Peyer's patch (tissue), 4 donors: Measurements from ENCODE around the gene ANKH.

Source experiments
- POLR2A ChIP-seq, 2 donors: fragments of 450-650 bp; IDR thresholded peaks; one replicate each; pipeline ENCODE4 v1.5.1; 2017; ENCODE audit warnings: antibody characterized with exemption in 2 of 2, mild to moderate bottlenecking in 2 of 2, moderate library complexity in 2 of 2
- TF ChIP-seq, protein P1 (sequence below), 6 experiments: fragments of 450-650 bp in 4 of 6; fragments of 200-600 bp in 2 of 6; sonication (generic) in 1 of 6; IDR thresholded peaks; one replicate each; pipeline ENCODE4 v1.5.1; 2017 to 2019; ENCODE audit warnings: antibody characterized with exemption in 6 of 6, mild to moderate bottlenecking in 3 of 6, moderate library complexity in 1 of 6

- TF ChIP-seq, protein P1, sequence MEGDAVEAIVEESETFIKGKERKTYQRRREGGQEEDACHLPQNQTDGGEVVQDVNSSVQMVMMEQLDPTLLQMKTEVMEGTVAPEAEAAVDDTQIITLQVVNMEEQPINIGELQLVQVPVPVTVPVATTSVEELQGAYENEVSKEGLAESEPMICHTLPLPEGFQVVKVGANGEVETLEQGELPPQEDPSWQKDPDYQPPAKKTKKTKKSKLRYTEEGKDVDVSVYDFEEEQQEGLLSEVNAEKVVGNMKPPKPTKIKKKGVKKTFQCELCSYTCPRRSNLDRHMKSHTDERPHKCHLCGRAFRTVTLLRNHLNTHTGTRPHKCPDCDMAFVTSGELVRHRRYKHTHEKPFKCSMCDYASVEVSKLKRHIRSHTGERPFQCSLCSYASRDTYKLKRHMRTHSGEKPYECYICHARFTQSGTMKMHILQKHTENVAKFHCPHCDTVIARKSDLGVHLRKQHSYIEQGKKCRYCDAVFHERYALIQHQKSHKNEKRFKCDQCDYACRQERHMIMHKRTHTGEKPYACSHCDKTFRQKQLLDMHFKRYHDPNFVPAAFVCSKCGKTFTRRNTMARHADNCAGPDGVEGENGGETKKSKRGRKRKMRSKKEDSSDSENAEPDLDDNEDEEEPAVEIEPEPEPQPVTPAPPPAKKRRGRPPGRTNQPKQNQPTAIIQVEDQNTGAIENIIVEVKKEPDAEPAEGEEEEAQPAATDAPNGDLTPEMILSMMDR (IDR thresholded peaks at IDR 0.05): no peak
- no peak for TF ChIP-seq POLR2A (IDR thresholded peaks at IDR 0.05)
These were observed 130.4 kb downstream of the ANKH start for GRCh38 chr5:14741131-14741530.
